IPS-20b (cell line): ENCODE results near the gene BCO2.
"Not testable (repeated sequence)": the region's sequence is repeated elsewhere in the genome, so short reads cannot be mapped to it uniquely, and the experiment has no call there.

ENCODE experiments used
- H3K27ac ChIP-seq: one replicate; pipeline ENCODE4 v1.5.1; 2013; ENCODE audit warnings: low read length
- H3K27me3 ChIP-seq: 2 replicates; pipeline ENCODE4 v1.6.1; 2013; ENCODE audit warnings: mild to moderate bottlenecking, low read length, inconsistent platforms; ENCODE audit not compliant: insufficient read depth
- H3K36me3 ChIP-seq: 2 replicates; pipeline ENCODE4 v1.6.1; 2013; ENCODE audit warnings: low read depth, mild to moderate bottlenecking, inconsistent platforms, low read length, moderate library complexity; ENCODE audit not compliant: insufficient read depth
- H3K4me1 ChIP-seq: 2 replicates; pipeline ENCODE4 v1.6.1; 2013; ENCODE audit warnings: mild to moderate bottlenecking, control low read depth, inconsistent platforms, low read length, moderate library complexity; ENCODE audit not compliant: insufficient read depth
- H3K4me3 ChIP-seq: 2 replicates; pipeline ENCODE4 v1.5.1; 2013; ENCODE audit warnings: mild to moderate bottlenecking, low read length, inconsistent platforms
- H3K9ac ChIP-seq: 2 replicates; pipeline ENCODE4 v1.6.1; 2013; ENCODE audit warnings: low read depth, mild to moderate bottlenecking, inconsistent platforms, low read length, moderate library complexity
- H3K9me3 ChIP-seq: 2 replicates; pipeline ENCODE4 v1.6.1; 2013; ENCODE audit warnings: mild to moderate bottlenecking, low read depth, low read length, inconsistent platforms; ENCODE audit not compliant: insufficient read depth

The BCO2 gene

DNA sequence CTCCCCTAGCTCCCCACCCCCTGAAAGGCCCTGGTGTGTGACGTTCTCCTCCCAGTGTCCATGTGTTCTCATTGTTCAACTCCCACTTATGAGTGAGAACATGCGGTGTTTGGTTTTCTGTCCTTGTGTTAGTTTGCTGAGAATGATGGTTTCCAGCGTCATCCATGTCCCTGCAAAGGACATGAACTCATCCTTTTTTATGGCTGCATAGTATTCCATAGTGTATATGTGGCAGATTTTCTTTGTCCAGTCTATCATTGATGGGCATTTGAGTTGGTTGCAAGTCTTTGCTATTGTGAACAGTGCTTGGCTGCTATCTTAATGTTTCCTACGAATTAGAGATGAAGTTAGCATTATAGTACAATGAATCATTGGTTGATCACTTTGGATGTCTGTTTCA is 23.8 kb downstream of the BCO2 start:
- H3K27me3 ChIP-seq, H3K9me3 ChIP-seq, H3K36me3 ChIP-seq, H3K4me3 ChIP-seq, H3K9ac ChIP-seq, H3K4me1 ChIP-seq, H3K27ac ChIP-seq: not testable (repeated sequence)

DNA sequence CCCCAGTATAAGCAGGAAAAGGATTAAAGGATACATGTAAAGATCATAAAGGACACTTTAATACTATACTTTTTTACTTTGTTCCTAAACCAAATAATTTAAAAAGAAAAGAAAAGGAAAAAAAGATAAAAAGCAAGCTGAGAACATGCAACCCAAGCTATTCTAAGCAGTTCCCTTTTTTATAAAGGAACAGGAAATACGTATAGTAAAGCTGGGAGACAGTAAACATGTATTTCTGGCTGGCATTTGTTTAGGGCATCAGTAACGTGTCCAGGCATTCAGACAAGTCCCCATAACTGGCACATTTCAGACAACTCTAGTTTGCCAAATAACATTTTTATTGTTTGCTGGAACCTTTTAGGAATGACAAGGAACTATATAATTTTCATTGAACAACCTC is 24.9 kb downstream of the BCO2 start:
- Histone ChIP-seq H3K4me3 (no peak overlapping the region), H3K4me1 (no peaks in the 10 kb centered on the region), H3K9me3 (no peaks in the 10 kb centered on the region), H3K36me3 (no peaks in the 10 kb centered on the region), H3K9ac (no peak overlapping the region), H3K27me3 (no peaks in the 10 kb centered on the region), H3K27ac (no peak overlapping the region)

DNA sequence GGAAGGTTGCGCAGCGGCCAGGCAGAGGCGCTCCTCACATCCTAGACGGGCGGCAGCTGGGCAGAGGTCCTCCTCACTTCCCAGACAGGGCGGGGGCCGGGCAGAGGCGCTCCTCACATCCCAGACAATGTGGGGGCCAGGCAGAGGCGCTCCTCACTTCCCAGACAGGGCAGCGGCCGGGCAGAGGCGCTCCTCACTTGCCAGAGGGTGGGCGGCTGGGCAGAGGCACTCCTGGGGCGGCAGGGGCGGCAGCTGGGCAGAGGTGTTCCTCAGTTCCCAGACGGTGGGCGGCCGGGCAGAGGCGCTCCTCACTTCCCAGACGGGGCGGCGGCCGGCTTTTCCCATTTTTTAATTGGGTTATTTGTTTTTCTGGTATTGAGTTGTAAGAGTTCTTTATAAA is 30.8 kb downstream of the BCO2 start:
- Histone ChIP-seq H3K36me3 (no peaks in the 10 kb centered on the region), H3K9me3 (no peaks in the 10 kb centered on the region), H3K27ac (no peak overlapping the region), H3K27me3 (no peaks in the 10 kb centered on the region), H3K4me3 (no peak overlapping the region), H3K9ac (no peak overlapping the region), H3K4me1 (no peaks in the 10 kb centered on the region)

DNA sequence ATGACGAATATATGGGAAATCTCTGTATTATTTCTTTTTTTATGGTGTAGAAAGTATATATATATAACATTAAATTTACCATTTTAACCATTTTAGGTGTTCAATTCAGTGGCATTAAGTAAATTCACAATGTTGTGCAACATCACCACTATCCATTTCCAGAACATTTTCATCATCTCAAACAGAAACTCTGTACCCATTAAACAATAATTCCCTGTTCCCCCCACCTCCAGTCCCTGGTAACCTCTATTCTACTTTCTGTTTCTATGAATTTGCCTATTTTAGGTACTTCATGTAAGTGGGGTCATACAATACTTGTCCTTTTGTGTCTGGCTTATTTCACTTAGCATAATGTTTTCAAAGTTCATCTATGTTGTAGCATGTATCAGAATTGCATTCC is 35.6 kb downstream of the BCO2 start:
- Histone ChIP-seq H3K4me3 (no peak overlapping the region), H3K27me3 (no peaks in the 10 kb centered on the region), H3K9me3 (no peaks in the 10 kb centered on the region), H3K36me3 (no peaks in the 10 kb centered on the region), H3K4me1 (no peaks in the 10 kb centered on the region), H3K27ac (no peak overlapping the region), H3K9ac (no peak overlapping the region)

DNA sequence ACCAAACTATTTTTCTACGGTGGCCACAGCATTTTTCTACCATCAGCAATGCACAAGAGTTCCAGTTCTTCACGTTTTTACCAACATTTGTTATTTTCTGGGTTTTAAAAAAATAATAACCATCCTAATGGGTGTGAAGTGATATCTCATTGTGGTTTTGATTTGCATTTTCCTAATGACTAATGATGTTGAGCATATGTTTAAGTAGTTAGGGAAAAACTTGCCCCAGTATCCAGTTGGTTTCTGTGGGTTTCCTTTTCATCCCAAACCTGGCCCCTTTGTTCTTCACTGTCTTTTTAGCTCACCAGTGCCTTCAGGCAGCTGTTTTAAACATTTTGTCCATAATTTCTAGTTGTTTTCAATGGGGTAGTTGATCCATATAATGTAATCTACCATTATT is 36.2 kb downstream of the BCO2 start:
- H3K27ac ChIP-seq: no peak overlapping the region
- H3K4me1 ChIP-seq: no peaks in the 10 kb centered on the region
- H3K36me3 ChIP-seq: no peaks in the 10 kb centered on the region
- H3K27me3 ChIP-seq: no peaks in the 10 kb centered on the region
- H3K9ac ChIP-seq: no peak overlapping the region
- no peak overlapping the region for H3K4me3 ChIP-seq
- H3K9me3 ChIP-seq: no peaks in the 10 kb centered on the region

DNA sequence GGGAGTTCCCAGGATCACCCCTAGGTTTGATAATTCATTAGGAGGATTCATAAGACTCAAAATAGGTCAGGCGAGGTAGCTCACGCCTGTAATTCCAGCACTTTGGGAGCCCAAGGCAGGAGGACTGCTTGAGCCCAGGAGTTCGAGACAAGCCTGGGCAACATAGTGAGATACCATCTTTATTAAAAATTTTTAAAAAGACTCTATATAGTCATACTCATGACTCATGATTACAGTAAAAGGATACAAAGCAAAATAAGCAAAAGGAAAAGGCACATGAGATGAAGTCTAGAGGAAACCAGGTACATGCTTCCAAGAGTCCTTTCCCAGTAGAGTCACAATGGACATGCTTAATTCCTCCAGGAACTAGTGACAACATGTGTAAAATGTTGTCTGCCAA is 37.0 kb downstream of the BCO2 start:
- Histone ChIP-seq H3K9me3 (no peaks in the 10 kb centered on the region), H3K27ac (no peak overlapping the region), H3K9ac (no peak overlapping the region), H3K4me3 (no peak overlapping the region), H3K27me3 (no peaks in the 10 kb centered on the region), H3K4me1 (no peaks in the 10 kb centered on the region), H3K36me3 (no peaks in the 10 kb centered on the region)

DNA sequence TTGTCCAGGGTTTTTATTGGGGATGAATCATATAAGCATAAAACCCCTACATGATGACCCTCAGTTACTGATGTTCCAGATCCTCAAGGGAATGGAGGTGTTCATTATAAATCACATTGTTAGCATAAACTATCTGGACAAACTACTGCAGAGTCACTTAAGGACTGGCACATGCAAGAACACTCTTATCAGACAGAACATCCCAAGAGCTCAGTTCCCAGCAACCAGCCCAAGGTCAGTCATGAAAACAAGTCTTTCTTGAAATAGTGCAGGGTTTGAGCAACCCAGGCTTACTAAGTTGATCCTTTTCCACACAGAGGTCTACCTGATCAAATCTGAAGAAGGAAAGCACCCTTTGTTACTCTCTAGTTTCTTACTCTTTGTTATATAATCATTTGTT is 37.4 kb downstream of the BCO2 start:
- H3K9me3 ChIP-seq: no peaks in the 10 kb centered on the region
- no peak overlapping the region for H3K9ac ChIP-seq
- no peak overlapping the region for H3K4me3 ChIP-seq
- no peaks in the 10 kb centered on the region for H3K36me3 ChIP-seq
- H3K4me1 ChIP-seq: no peaks in the 10 kb centered on the region
- no peak overlapping the region for H3K27ac ChIP-seq
- H3K27me3 ChIP-seq: no peaks in the 10 kb centered on the region

DNA sequence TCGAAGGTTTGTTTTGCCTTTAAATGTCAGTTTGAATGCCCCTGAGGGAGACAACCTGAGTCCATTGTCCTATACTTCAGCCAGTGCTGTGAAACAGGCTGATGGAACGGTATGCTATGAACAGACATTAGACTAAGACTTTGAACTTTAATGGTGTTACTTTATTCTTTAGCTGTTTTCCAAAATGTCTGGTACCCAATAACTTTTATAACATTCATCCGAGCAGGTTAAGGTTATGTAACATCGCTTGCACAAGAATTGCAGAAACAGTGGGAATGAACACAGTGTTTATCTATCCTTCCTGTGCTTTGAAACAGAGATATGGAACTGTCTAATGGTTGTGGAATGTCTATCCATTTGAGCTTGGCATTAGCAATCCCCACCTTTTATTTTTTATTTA is 38.4 kb downstream of the BCO2 start:
- Histone ChIP-seq H3K4me3 (no peak overlapping the region), H3K27me3 (no peaks in the 10 kb centered on the region), H3K9ac (no peak overlapping the region), H3K9me3 (no peaks in the 10 kb centered on the region), H3K27ac (no peak overlapping the region), H3K4me1 (no peaks in the 10 kb centered on the region), H3K36me3 (no peaks in the 10 kb centered on the region)

DNA sequence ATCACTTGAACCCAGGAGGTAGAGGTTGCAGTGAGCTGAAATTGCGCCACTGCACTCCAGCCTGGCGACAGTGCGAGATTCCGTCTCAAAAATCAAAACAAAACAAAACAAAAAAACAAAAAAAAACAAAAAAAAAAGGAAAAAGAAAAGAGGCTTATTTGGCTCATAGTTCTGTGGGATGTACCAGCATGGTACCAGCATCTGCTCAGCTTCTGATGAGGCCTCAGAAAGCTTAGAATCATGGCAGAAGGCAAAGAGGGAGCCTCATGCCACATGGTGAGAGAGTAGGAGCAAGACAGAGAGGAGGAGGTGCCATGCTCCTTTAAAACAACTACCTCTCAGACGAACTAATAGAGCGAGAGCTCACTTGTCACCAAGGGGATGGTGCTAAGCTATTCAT is 40.3 kb downstream of the BCO2 start:
- Histone ChIP-seq H3K27me3 (no peaks in the 10 kb centered on the region), H3K4me1 (no peaks in the 10 kb centered on the region), H3K27ac (no peak overlapping the region), H3K4me3 (no peak overlapping the region), H3K36me3 (no peaks in the 10 kb centered on the region), H3K9ac (no peak overlapping the region), H3K9me3 (no peaks in the 10 kb centered on the region)

DNA sequence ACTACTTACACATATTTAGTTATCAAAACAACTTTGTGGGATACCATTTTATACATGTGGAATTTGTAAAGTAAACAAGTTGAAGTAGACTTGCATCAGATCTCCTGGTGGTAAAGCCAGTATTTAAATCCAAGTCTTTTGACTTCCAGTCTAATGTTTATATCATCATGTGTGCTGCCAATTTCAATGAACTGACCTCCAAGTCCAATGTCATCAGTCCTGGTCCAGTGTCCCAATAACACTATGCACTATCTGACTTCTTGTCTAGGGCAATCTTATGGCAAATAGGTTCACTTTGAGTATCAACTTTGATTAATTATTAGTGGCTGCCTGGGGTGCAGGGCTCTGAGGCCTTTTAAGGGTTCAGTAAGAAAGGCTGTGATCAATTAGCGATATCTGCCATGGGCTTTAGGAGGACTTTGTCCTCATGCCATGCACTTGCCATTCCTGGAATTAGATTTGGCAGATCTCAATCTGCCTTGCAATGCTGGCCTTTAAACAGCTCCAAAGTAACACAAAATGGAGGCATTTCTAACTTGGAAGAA is 41.3 kb downstream of the BCO2 start:
- no peaks in the 10 kb centered on the region for H3K27me3 ChIP-seq
- H3K4me3 ChIP-seq: no peak overlapping the region
- H3K9me3 ChIP-seq: no peaks in the 10 kb centered on the region
- H3K4me1 ChIP-seq: no peaks in the 10 kb centered on the region
- H3K36me3 ChIP-seq: no peaks in the 10 kb centered on the region
- no peak overlapping the region for H3K9ac ChIP-seq
- no peak overlapping the region for H3K27ac ChIP-seq

DNA sequence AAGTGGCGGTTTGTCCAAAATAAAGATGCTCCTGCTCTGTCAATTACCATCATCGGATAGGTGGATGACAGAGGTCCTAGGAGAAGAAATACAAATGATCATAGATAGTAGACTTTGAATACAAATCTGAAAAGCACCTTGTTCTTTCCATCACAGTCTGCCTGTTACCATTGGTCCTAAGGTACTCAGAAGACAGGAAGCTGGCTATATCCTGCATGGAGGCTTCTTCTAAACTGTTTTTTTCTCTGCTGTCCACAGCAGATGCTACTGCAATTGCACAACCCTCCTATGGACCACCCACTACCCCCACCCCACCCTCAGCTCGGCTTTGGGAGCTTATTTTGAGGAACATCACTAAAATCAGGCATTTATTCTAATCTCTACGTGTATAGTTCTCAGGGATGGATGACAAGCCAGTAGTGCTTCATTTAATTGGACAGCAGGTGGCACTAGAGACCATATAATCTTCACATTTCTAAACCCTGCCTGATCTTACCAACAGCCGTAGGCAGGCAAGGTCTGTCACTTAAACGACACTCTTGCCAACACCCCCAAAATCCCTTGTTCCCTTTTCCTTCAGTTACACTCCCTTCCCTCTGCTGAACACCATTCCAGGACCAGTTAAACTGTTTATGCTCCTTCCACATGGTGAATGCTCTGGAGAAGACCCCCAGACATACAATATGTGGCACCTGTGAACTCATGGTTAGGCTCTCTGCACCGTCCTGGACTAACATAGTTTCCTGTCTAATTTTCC is 44.3 kb downstream of the BCO2 start:
- H3K27ac ChIP-seq: no peak overlapping the region
- no peaks in the 10 kb centered on the region for H3K4me1 ChIP-seq
- no peaks in the 10 kb centered on the region for H3K36me3 ChIP-seq
- no peak overlapping the region for H3K9ac ChIP-seq
- H3K4me3 ChIP-seq: no peak overlapping the region
- peaks cover 19% of the 10 kb centered on the region for H3K27me3 ChIP-seq
- H3K9me3 ChIP-seq: no peaks in the 10 kb centered on the region

DNA sequence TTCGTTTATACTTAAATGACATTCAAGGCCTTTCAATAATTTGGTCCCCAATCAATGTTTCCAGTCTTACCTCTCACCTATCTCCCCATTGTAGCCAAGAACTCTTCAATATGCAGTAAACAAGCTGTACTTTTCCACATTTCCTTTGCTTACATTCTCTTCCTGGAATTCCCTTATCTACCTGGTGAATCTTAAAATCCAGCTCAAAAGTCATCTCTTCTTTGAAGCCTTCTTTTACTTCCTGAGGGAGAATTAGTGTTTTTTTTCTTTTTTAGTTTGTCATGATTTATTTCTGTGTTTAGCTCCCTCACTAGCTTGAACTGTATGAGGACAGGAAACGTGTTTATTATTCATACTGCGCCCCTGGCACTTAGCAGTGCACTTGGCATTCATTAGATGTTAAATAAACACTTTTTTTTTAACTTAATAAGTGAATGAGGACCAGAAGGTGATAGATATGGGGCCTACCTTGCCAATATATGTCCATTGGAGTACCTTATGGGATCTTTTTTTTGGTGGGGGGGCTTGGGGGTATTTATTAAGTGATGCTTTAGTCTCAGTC is 46.0 kb downstream of the BCO2 start:
- H3K9me3 ChIP-seq: no peaks in the 10 kb centered on the region
- no peaks in the 10 kb centered on the region for H3K4me1 ChIP-seq
- H3K36me3 ChIP-seq: no peaks in the 10 kb centered on the region
- no peak overlapping the region for H3K27ac ChIP-seq
- no peak overlapping the region for H3K4me3 ChIP-seq
- H3K27me3 ChIP-seq: peaks cover 19% of the 10 kb centered on the region
- no peak overlapping the region for H3K9ac ChIP-seq
